ENCODE measurements around the gene GABRD.
A peak's percentile ranks its signal among the peaks of the same experiment; 100 is the strongest.
"Not testable (repeated sequence)": the region's sequence is repeated elsewhere in the genome, so short reads cannot be mapped to it uniquely, and the experiment has no call there.

GABRD gene, protein sequence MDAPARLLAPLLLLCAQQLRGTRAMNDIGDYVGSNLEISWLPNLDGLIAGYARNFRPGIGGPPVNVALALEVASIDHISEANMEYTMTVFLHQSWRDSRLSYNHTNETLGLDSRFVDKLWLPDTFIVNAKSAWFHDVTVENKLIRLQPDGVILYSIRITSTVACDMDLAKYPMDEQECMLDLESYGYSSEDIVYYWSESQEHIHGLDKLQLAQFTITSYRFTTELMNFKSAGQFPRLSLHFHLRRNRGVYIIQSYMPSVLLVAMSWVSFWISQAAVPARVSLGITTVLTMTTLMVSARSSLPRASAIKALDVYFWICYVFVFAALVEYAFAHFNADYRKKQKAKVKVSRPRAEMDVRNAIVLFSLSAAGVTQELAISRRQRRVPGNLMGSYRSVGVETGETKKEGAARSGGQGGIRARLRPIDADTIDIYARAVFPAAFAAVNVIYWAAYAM
- 0 reads per million in 2 donors for total RNA-seq

DNA sequence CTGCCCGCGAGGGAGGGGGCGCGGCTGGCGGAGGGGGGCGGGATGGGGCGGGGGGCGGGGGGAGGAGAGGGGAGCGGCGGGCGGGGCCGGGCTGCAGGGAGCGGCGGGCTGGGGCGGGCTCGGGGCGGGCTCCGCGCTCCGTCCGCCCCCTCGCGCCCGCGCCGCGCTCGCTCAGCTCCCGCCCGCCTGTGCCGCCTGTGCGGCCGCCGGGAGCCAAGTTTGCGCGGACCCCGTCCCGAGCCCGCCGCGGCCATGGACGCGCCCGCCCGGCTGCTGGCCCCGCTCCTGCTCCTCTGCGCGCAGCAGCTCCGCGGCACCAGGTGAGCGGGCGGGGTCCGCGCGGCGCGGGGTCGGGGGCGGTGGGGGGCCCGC, at the start of gene GABRD:
Gene GABRD (plus strand): TSS at position 174 of the 372 bp plus-strand sequence. CDS start 79 bp downstream, at position 253.
- peak in 1 of 5 experiments; percentile 17 for DNase-seq

DNA sequence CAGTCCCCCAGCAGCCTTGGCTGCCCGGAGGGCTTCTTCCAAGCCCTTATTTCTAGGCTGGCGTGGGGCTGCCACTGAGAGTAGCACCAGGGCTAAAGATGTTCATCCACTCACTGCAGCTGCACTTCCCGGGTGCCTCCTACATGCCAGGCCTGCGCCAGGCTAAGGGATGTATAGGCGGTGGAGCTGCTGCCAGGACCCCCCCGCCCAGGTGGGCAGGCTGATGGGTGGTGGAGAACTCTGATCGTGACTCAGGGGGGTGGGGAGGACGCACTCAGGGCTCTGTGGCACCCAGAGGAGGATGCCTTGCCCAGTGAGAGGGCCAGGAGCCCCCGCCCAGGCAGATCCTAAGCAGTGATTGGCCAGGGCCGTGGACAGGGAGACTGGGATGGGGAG, 49.6 kb upstream of the GABRD start:
- no peak for DNase-seq

DNA sequence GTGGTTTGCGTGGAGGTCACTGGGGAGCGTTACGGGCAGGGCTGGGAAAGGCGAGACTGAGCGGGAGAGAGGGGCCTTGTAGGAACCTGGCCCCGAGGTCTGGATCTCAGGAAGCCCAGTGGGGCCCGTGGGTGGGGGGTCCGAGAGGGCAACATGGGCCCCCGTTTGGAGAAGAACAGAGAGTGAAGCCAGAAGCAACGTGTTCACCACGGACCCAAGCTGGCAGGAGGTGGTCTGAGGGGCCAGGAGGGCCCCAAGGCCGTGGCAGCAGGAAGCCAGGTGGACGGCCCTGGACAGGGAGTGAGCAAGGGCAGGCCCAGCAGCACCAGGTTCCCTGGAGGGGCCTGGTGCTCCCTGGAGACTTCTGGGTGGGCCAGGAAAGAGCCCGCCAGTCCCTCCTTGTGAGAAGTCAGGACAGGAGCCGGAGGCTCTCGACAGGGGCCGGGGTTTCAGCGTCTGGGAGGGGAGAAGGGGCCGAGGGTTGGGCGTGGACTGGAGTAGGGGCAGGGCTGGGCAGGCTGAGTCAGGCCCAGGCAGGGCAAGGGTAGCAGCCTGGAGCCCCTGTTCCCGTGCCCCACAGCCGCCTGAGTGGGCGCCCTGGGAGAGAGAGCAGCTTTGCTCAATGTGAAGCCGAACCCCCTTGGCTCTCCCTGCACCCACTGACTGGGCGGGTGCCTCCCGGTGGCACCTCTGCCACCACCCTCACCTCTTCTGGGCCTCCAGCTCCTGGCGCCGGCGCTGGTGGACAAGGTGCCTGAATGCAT, 49.0 kb upstream of the GABRD start:
- no peak for DNase-seq

DNA sequence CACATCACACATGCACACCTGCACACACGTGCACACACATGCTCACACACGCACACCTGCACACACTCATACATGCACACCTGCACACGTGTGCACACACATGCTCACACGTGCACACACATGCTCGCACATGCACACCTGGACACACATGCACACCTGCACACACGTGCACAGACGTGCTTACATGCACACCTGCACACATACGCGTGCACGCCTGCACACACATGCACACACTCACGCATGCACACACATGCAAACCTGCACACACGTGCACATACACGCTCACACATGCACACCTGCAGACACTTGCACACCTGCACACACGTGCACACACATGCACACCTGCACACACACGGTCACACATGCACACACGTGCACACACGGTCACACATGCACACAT, 48.1 kb upstream of the GABRD start:
- no peak for DNase-seq

DNA sequence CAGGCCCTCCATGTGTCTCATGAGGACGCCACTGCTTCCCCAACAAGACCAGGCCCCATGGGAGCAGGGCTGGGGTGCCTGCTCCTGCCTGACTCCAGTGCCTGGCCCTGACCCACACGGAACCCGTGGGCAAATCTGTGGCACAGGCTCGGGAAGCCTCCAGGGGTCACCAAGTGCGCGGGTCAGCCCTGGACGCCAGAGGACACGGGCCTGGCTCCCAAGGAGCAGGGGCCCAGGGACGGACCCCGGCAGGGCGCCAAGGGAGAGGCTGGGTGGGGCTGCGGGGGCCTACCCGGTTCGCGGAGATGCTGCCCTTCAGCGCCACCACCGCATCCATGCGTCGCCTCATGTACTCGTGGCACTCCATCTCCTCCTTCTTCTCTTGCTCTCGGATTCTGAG, 47.5 kb upstream of the GABRD start:
- DNase-seq = no peak

DNA sequence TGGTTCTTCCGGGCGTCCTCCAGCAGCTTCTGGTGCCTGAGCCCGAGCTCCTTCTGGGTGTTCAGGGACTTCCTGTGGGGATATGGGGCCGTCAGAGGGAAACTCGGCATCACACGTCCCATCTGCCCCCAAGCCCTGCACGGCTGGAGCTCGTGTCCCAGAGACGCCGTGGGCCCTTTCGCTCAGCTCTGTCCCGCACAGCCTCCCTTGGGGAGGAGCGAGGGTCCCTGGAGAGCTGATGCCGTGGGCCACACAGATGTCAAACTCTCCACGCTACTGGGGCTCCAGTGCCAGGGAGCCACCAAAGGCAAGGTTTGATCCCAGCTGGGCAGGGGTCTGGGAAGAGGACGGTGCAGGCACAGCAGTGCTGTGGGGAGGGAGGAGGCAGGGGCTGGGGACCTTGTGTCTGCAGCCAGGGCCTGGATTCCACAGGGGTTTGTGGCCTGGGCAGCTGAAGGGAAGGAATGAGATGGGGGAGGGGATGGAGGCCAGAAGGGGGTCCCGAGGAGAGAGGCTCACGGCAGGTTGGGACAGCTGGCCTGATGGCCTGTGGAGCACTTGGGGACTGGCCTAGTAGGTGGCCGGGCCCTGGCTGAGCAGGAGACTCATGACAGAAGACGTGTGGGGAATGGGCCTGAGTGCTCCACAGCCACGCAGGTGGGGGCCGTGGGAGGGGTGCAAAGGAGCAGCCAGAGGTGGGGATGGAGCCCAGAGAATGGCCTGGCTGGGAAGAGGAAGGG, 46.0 kb upstream of the GABRD start:
- DNase-seq = no peak

DNA sequence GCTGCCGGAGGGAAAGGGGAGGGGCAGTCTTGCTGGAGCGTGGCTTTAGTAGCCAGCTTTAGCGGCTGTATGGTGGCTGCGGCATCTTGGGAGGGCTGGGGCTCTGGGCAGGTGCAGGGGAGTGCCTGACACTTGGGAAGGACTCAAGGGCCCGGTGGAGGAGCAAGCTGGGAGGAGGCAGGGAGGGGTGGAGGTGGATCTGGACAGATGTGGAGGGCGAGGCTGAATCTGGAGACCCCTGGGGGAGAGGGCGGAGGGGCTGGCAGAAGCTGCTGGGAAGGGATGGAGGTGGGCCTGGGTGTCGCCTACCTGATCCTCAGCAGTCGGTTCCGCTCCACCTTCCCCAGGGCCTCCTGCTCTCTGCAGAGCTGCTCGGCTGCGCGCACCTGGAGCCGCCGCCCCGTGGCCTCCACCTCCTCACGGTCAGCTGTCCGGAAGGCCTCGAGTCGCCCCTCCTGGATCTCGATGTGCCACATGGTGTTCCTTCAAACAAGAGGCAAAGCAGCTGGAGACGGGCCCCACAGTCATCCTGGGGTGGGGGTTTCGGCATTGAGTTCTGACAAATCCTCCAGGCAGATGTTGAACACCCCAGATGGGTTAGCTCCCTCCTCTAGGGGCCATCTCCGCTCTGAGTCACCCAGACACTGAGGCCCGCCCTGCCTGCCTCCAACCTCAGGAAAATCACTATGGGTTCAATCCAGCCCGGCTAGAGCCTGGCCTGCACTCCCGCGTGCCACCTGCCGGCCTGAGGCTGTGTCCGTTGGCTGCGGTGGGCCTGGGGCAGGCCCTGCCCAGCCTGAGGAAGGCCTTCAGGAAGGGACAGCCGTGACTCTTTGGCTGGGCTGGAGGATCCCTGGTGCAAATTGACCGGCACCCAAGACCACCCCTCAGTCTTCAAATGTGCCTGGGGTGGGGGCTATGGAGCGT, 45.2 kb upstream of the GABRD start:
- DNase-seq = no peak

DNA sequence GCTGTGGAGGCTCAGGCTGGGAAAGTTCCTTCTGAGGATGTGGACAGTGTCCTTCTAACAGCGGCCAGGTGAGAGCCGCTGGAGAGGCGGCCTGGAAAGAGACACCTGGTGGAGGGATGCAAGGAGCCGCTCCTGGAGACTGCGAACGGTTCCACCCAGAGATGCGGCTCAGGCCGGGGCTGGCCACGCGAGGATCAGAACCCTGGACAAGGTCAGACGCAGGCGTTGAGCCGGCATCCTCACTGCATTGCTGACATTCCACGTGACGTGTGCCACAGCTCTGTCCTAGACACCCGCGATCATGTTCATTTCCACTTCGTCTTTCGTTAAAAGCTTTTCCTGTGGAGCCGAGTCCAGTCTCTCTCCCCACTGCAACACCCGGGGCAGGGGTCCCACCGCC, 44.3 kb upstream of the GABRD start:
- DNase-seq = no peak

DNA sequence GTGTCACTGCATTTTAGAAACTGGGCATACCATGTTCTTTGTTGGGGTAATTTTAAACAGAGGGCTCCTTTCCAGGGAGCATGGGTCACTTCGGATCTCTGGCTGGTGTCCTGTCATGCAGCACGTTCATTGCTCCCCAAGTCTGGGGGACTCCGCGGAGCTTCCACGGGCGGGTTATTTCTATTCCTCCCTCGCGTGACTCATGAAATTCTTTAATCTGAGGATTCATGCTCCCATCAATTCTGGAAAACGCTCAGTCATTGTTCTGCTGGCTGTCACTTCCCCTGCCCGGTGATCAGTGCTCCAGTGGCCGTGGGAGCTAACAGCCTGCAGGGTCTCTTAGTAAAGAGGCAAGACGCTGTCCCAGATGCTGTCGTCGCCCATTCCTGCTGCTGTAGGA, 43.6 kb upstream of the GABRD start:
- no peak for DNase-seq

DNA sequence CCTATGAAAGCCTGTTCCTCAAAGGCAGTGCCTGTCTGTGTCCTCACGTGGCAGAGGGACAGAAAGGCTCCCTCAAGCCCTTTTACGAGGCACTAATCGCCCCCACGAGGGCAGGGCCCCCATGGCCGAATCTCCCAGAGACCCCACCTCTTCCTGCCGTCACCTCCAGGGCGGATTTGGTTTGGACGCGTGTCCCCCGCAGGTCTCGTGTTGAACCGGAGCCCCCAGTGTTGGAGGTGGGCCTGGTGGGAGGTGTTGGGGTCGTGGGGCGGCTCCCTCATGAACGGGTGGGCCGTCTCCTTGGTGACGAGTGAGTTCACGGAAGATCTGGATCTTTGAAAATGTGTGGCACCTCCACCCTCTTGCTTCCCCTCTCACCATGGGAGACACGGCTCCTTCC, 43.1 kb upstream of the GABRD start:
- no peak for DNase-seq

DNA sequence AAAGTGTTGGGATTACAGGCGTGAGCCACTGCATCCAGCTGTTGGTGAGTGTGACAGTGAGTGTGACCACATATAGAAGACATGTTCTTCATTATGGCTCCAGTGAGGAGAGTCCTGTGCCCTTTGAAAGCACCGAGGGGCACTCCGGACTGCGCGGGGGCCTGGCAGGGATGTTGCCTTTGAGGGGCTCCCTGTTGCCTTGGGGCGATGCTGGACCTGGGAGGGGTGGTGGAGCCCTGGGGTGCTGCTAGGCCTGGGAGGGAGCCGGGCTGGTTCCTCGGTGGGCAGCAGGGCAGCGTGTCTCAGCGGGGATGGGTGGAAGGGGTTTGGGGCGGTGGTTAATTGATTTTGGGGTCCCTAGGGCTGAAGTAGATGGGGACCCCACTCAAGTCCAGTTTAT, 41.0 kb upstream of the GABRD start:
- no peak for DNase-seq

DNA sequence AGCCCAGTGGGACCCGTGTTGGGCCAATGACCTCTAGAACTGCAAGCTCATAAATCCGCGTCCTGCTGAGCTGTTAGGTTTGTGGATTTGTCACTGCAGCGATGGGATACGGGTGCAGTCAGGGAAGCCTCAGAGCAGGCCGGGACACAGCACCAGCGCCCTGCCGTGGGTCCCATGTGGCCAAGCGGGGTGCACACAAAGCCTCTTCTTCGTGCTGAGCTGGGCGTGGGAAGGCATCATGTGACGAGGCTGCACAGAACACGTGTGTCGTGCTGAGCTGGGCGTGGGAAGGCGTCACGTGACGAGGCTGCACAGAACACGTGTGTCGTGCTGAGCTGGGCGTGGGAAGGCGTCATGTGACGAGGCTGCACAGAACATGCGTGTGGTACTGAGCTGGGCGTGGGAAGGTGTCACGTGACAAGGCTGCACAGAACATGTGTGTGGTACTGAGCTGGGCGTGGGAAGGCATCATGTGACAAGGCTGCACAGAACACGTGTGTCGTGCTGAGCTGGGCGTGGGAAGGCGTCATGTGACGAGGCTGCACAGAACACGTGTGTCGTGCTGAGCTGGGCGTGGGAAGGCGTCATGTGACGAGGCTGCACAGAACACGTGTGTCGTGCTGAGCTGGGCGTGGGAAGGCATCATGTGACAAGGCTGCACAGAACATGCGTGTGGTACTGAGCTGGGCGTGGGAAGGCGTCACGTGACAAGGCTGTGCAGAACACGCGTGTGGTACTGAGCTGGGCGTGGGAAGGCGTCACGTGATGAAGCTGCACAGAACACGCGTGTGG, 40.3 kb upstream of the GABRD start:
- not testable (repeated sequence) for DNase-seq

DNA sequence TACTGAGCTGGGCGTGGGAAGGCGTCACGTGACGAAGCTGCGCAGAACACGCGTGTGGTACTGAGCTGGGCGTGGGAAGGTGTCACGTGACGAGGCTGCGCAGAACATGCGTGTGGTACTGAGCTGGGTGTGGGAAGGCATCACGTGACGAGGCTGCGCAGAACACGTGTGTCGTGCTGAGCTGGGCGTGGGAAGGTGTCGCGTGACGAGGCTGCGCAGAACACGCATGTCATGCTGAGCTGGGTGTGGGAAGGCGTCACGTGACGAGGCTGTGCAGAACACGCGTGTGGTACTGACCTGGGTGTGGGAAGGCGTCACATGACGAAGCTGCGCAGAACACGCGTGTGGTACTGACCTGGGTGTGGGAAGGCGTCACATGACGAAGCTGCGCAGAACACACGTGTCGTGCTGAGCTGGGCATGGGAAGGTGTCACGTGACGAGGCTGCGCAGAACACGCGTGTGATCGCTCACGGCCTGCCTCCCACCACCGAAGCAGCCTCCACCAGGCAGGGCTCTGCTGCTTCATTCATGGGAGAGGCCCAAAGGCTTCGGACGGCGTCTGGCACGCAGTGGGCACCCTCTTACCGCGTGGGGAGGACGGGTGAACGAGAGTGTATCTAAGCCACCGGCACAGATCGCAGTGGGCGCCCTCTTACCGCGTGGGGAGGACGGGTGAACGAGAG, 39.5 kb upstream of the GABRD start:
- DNase-seq = no peak

DNA sequence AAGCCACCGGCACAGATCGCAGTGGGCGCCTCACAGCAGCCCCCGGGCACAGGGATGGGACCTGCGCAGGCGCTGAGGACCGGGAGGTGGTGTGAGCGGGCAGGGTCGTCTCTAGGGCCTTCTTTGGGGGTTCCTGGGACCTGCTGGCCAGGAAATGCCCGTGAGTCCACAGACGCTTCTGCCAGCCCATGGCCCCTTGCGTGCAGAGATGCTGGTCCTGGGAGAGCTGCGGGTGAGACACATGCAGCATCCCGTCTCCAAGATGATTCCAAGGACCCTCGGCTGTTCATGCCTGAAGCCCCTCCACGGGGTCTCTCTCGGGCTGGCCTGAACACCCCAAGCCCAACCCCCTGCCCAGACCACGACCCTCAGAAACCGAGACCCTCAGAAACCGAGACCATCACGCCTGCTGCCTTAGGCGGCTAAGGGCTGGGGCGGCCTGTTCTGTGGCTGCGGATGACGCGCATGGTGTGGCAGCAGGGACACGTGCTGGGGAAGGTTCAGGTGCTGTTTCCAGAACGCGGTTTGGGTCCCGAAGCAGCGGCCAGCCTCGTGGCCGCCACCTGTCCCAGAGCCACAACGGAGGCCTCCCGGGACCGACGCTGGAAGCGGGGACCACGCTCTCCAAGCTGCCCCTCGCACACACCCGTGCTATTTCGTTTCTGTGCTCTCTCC, 38.5 kb upstream of the GABRD start:
- DNase-seq = no peak

DNA sequence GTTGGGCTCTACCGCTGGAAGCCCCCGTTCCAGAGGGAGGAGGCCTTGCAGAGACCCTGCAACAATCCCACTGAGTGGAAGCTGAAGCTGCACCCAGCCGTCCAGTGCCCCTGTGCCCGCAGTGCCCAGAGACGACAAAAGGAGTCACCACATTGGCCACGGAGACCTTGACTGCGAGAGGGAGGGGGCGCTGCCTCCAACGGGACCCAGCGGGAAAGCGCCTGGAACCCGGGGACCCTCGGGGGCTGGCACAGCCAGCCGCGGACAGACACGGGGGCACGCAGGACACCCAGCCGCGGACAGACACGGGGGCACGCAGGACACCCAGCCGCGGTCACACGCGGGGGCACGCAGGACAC, 38.0 kb upstream of the GABRD start:
- DNase-seq = no peak

DNA sequence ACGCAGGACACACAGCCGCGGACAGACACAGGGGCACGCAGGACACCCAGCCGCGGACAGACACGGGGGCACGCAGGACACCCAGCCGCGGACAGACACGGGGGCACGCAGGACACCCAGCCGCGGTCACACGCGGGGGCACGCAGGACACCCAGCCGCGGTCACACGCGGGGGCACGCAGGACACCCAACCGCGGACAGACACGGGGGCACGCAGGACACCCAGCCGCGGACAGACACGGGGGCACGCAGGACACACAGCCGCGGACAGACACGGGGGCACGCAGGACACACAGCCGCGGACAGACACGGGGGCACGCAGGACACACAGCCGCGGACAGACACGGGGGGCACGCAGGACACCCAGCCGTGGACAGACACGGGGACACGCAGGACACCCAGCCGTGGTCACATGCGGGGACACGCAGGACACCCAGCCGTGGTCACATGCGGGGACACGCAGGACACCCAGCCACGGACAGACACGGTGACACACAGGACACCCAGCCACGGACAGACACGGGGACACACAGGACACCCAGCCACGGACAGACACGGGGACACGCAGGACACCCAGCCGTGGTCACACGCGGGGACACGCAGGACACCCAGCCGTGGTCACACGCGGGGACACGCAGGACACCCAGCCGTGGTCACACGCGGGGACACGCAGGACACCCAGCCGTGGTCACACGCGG, 37.4 kb upstream of the GABRD start:
- not testable (repeated sequence) for DNase-seq

DNA sequence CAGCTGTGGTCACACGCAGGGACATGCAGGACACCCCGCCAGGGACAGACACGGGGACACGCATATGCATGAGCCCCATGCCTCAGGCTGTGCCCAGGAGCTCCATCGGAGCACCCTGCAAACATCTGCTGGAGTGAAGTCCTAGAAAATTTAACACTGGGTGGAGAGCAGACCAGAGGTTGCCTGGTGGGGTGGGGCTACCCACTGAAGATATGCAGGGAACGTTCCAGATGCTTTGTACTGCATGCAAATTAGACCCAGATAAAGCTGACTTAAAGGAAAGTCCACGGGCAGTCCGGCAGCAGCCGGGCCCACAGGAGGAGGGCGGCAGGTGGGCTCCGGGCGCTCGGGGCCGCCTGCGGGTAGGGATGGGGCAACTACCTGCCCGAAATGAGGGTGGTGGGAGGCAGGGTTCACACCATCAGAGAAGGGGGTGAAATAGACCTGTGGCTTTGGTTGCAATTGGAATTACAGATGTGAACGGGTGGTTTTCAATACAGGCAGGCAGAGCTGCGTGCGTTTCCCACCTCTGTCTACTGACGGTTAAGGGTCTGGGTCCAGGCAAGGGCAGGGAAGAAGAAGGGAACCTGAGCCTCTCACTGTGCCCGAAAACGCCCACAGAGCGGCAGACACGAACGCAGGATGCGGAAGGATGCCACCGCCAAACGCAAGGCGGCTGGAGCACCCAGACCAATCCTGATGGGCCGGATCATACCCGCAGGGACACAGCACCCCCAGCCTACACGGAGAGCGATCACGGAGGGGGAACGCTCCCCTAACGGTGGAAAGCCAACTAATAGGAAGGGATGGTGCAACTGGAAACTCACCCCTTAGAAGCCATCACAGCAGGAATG, 36.5 kb upstream of the GABRD start:
- no peak for DNase-seq

DNA sequence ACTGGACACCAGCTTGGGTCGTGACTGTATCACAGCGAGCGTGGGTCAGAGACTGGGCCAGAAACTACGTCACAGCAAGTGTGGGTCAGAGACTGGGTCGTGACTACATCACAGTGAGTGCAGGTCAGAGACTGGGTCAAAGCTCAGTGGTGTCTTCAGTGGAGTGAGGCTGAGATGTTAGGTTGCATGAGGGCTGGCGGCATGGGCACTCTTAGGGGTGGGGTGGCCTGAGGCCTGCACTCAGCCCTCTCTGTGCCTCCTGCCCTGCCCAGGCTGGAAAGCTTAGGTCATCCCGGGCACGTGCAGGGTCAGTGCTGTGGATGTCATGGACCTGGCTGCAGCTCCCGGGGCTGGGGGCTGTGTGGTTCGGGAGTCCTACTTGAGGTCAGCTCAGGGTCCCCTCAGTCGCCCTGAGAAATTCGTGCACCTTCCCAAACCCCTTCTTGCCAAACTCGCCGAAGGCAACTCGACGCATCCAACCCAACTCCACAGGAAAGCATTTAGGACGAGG, 34.5 kb upstream of the GABRD start:
- no peak for DNase-seq

Data from T-helper 2 cell (primary cell).